Stimulated activated memory B cell treated with anti-CD40 and anti-IgM and Interleukin-4, amounts not matched to agents 10 μg/mL and 1 μg/mL and 100 μg/mL, for 72 hours (primary cell): ENCODE data around the gene POU2F1.

Source experiments
- ATAC-seq: fragments of 150-1000 bp; cut with Tn5 transposase; 2 replicates; pipeline ENCODE4 v1.10.0; 2021
- H3K27ac Mint-ChIP-seq: one replicate; pipeline ENCODE4 v1.8.0; 2022; ENCODE audit warnings: mild to moderate bottlenecking, mixed read lengths
- H3K27me3 Mint-ChIP-seq: one replicate; pipeline ENCODE4 v1.8.0; 2022; ENCODE audit warnings: mixed read lengths
- H3K36me3 Mint-ChIP-seq: one replicate; pipeline ENCODE4 v1.8.0; 2022; ENCODE audit warnings: mixed read lengths
- H3K4me1 Mint-ChIP-seq: one replicate; pipeline ENCODE4 v1.8.0; 2022; ENCODE audit warnings: mixed read lengths
- H3K4me3 Mint-ChIP-seq: one replicate; pipeline ENCODE4 v1.8.0; 2022; ENCODE audit warnings: mild to moderate bottlenecking, moderate library complexity, mixed read lengths
- H3K9me3 Mint-ChIP-seq: one replicate; pipeline ENCODE4 v1.8.0; 2022; ENCODE audit warnings: mixed read lengths

The POU2F1 gene

DNA sequence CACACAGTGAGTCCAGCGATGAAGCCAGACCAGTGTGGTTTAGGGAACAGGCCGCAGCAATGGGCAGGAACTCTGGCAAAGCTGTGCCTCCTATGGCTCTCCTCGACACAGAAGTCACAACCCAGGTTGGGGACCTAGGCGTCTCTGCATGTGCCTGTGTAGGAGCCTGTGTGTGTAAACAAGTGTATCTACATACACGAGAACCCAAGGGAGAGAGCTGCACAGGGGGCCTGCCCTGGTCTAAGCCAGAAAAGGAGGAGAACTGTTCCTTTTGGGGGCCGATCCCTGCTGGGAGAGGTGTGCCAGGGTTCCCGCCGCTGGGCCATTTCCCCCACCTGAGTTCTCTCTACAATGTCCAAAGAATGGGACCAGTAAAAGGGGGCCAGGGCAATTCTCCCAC, 241.7 kb downstream of the POU2F1 start:
- Mint-ChIP-seq H3K4me1 (no peaks in the 10 kb centered on the region), H3K36me3 (no peaks in the 10 kb centered on the region), H3K27ac (no peak overlapping the region), H3K9me3 (no peaks in the 10 kb centered on the region), H3K4me3 (no peak overlapping the region), H3K27me3 (no peaks in the 10 kb centered on the region)
- no peak for ATAC-seq

DNA sequence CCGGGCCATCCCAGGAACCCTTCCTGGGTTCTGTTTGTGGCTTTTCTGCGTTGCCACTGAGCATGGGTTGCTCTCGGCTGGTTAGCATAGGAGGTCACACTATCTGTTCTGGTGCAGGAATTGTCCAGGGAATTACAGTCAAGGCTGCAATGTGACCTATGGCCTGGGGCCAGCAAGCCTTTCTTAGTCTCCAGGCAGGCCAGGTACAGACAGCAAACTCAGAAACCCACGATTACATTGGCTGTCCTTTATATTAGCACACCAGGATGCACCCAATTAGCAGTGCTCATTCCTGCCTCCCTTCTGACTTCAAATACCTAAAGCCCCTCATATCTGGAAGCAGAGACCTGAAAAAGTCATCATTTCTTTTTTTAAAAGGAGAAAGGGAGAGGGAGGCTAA, 242.4 kb downstream of the POU2F1 start:
- Mint-ChIP-seq H3K4me1 (no peaks in the 10 kb centered on the region), H3K36me3 (no peaks in the 10 kb centered on the region), H3K27me3 (no peaks in the 10 kb centered on the region), H3K4me3 (no peak overlapping the region), H3K9me3 (no peaks in the 10 kb centered on the region), H3K27ac (no peak overlapping the region)
- no peak for ATAC-seq

GRCh38 chr1:167463875-167464575, 243.3 kb downstream of the POU2F1 start:
- ATAC-seq, result no peak
- Mint-ChIP-seq H3K4me1 (no peaks in the 10 kb centered on the region), H3K27me3 (no peaks in the 10 kb centered on the region), H3K9me3 (no peaks in the 10 kb centered on the region), H3K27ac (no peak overlapping the region), H3K4me3 (no peak overlapping the region), H3K36me3 (no peaks in the 10 kb centered on the region)

DNA sequence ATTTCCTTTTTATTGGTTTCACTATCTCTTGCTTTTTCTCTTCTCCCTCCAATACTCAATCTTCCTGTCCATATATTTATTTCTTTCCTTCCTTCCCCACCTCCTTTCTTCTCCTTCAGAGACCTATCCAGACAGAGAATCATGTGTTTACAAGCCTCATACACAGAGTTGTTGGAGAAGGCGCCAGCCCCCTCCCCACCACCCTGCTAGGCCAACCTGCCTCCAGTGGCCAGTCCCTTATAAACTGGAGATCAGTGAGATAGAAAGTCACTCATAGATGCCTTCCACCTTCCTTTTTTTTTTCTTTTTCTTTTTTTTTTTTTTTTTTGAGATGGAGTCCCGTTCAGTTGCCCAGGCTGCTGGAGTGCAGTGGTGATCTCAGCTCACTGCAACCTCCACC, 244.3 kb downstream of the POU2F1 start:
- Mint-ChIP-seq H3K27me3 (no peaks in the 10 kb centered on the region), H3K27ac (no peak overlapping the region), H3K4me3 (no peak overlapping the region)

DNA sequence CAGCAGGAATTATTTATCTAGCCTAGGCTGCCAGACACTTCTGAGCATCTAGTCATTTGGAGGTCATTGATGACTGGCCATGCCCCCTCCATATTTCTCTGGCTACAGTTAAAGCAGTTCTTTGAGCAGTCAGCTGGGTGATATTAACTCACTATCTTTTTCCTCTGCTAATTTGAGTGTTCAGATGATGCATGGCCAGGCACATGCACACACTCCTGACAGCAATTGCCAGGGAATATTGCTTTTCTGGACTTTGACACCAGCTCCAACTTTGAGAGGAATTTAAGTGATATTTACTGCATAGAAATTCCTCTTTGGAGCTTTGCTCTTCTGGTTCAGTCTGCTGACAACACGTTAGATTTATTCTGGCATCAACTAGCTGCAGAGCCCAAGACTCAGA, 245.1 kb downstream of the POU2F1 start:
- no peak for ATAC-seq
- no peaks in the 10 kb centered on the region for H3K27me3 Mint-ChIP-seq
- H3K9me3 Mint-ChIP-seq, result no peaks in the 10 kb centered on the region
- H3K27ac Mint-ChIP-seq, result no peak overlapping the region
- H3K36me3 Mint-ChIP-seq, result no peaks in the 10 kb centered on the region
- H3K4me1 Mint-ChIP-seq, result no peaks in the 10 kb centered on the region
- no peak overlapping the region for H3K4me3 Mint-ChIP-seq

More for the DNA sequence above, 244.3 kb downstream of the POU2F1 start:
- Mint-ChIP-seq H3K4me1 (no peaks in the 10 kb centered on the region), H3K36me3 (no peaks in the 10 kb centered on the region), H3K9me3 (no peaks in the 10 kb centered on the region)
- ATAC-seq, result no peak

DNA sequence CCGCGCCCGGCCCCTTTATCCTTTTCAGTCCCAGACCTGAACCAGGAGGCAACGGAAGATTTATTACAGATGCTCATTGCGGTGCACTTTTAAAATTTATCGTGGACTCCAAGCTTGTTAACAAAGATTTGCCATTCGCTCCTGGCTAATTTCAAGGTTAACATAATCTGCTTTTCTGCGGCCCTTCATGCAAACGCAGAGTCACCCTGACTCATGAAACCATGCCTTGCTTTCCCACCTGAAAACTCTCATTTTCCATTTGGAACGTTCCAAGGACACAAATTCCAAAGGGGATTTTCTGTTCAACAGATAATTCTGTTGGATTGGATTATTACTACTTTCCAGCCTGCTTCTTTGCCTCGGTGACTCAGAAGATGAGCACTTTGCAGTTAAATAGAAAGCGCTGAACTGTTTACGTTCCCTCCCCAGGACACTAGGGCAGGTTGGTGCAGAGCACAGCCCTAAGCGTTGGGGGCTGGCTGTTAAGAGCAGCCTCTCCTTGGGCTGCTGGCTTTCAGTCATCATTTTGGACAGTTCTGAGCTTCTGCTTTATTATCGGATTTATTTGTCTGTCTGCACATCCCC, 246.5 kb downstream of the POU2F1 start:
- no peaks in the 10 kb centered on the region for H3K9me3 Mint-ChIP-seq
- H3K4me3 Mint-ChIP-seq, result no peak overlapping the region
- H3K27ac Mint-ChIP-seq, result no peak overlapping the region
- no peak for ATAC-seq
- H3K27me3 Mint-ChIP-seq, result no peaks in the 10 kb centered on the region
- H3K4me1 Mint-ChIP-seq, result no peaks in the 10 kb centered on the region
- H3K36me3 Mint-ChIP-seq, result no peaks in the 10 kb centered on the region

GRCh38 chr1:167467752-167468151, 247.1 kb downstream of the POU2F1 start:
- no peak for ATAC-seq
- Mint-ChIP-seq H3K36me3 (no peaks in the 10 kb centered on the region), H3K27me3 (no peaks in the 10 kb centered on the region), H3K9me3 (no peaks in the 10 kb centered on the region), H3K4me1 (no peaks in the 10 kb centered on the region), H3K4me3 (no peak overlapping the region), H3K27ac (no peak overlapping the region)

GRCh38 chr1:167469280-167469965, 248.7 kb downstream of the POU2F1 start:
- no peak overlapping the region for H3K27ac Mint-ChIP-seq
- H3K27me3 Mint-ChIP-seq, result peaks cover 13% of the 10 kb centered on the region
- no peaks in the 10 kb centered on the region for H3K4me1 Mint-ChIP-seq
- ATAC-seq, result no peak
- H3K4me3 Mint-ChIP-seq, result no peak overlapping the region
- no peaks in the 10 kb centered on the region for H3K36me3 Mint-ChIP-seq
- no peaks in the 10 kb centered on the region for H3K9me3 Mint-ChIP-seq

DNA sequence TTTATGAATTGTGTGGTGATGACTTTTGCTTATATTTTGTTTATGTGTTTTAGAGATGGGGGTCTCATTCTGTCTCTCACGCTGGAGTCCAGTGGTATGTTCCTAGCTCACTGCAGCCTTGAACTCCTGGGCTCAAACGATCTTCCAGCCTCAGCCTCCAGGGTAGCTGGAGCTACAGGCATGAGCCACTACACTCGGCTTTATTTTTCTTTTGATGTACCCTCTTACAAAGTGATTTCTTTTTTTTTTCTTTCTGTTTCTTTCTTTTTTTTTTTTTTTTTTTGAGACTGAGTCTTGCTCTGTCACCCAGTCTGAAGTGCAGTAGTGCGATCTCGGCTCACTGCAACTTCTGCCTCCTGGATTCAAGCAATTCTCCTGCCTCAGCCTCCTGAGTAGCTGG, 250.9 kb downstream of the POU2F1 start:
- H3K27ac Mint-ChIP-seq, result no peak overlapping the region
- H3K9me3 Mint-ChIP-seq, result no peaks in the 10 kb centered on the region
- H3K27me3 Mint-ChIP-seq, result peaks cover 30% of the 10 kb centered on the region
- no peak overlapping the region for H3K4me3 Mint-ChIP-seq
- H3K4me1 Mint-ChIP-seq, result no peaks in the 10 kb centered on the region
- H3K36me3 Mint-ChIP-seq, result no peaks in the 10 kb centered on the region
- no peak for ATAC-seq

GRCh38 chr1:167472752-167473521, 252.3 kb downstream of the POU2F1 start:
- H3K4me1 Mint-ChIP-seq, result no peaks in the 10 kb centered on the region
- H3K27ac Mint-ChIP-seq, result no peak overlapping the region
- peaks cover 30% of the 10 kb centered on the region for H3K27me3 Mint-ChIP-seq
- H3K36me3 Mint-ChIP-seq, result no peaks in the 10 kb centered on the region
- ATAC-seq, result no peak
- no peaks in the 10 kb centered on the region for H3K9me3 Mint-ChIP-seq
- H3K4me3 Mint-ChIP-seq, result no peak overlapping the region

GRCh38 chr1:167473761-167474160, 253.1 kb downstream of the POU2F1 start:
- no peak for ATAC-seq
- Mint-ChIP-seq H3K27ac (no peak overlapping the region), H3K36me3 (no peaks in the 10 kb centered on the region)

DNA sequence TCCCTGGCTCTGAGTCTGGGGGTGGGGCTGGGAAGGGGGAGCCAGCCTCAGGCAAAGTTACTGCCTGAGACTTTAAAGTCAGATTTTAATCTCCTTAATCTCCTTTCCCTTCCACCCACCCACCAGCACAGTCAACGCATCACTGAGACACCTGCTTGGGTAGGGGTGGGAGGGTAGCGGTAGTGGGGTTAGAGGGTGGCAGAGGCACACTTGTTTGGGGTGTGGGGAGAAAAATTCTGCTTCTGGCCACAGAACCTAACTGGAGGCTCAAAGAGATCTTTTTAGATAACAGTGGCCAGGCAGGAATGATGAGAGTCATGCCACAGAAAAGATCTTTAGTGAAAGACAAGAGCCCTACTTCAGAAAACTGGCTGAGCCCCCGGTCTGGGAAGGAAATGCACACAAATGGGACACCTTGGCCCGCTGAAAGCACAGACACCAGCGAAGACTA, 253.5 kb downstream of the POU2F1 start:
- H3K4me3 Mint-ChIP-seq, result no peak overlapping the region
- H3K9me3 Mint-ChIP-seq, result no peaks in the 10 kb centered on the region
- peaks cover 30% of the 10 kb centered on the region for H3K27me3 Mint-ChIP-seq
- H3K27ac Mint-ChIP-seq, result no peak overlapping the region
- H3K36me3 Mint-ChIP-seq, result no peaks in the 10 kb centered on the region
- no peak for ATAC-seq
- H3K4me1 Mint-ChIP-seq, result no peaks in the 10 kb centered on the region

More at GRCh38 chr1:167473761-167474160, 253.1 kb downstream of the POU2F1 start:
- peaks cover 30% of the 10 kb centered on the region for H3K27me3 Mint-ChIP-seq
- no peak overlapping the region for H3K4me3 Mint-ChIP-seq
- no peaks in the 10 kb centered on the region for H3K4me1 Mint-ChIP-seq
- no peaks in the 10 kb centered on the region for H3K9me3 Mint-ChIP-seq

DNA sequence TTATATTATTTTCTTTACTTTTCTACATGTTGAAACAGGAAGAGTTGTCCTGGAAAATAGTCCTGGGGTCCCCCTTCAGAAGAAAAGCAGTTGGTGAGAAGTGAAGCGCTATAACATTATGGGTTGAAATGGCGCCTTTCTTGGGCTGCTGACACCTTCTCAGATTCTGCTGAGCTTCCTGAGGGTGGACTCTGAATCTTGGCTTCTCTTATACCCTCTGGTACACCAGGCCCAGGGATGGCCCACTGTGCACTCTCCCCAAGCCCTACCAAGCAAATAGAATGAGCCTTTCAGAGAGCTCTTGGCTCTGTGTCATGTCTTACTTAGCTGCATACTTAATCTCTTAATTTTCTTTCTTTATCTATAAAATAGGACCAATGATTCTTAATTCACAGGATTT, 255.4 kb downstream of the POU2F1 start:
- Mint-ChIP-seq H3K9me3 (no peaks in the 10 kb centered on the region), H3K4me3 (no peak overlapping the region), H3K27ac (no peak overlapping the region), H3K27me3 (peaks cover 39% of the 10 kb centered on the region), H3K36me3 (no peaks in the 10 kb centered on the region), H3K4me1 (no peaks in the 10 kb centered on the region)
- no peak for ATAC-seq
